Esophagus muscularis mucosa (tissue), 4 donors: Measurements from ENCODE around the gene TIMP1. TPM values are rescaled to one million over a fixed set of nuclear protein-coding genes. Genes with fewer than 3 reads are reported as not detected.

Experiments used
- DNase-seq: peaks from one replicate; pipeline ENCODE4 v3.0.0-alpha.2; 2017; ENCODE audit errors: extremely low spot score
- H3K27ac ChIP-seq, 4 donors: fragments of 200-600 bp; sonication (generic); replicated peaks in 1 of 4; 1 replicate in 3 of 4; 2 replicates in 1 of 4; pipeline ENCODE4 v1.5.1; 2016 to 2019; ENCODE audit warnings: mild to moderate bottlenecking in 1 of 4
- H3K27me3 ChIP-seq, 4 donors: fragments of 200-600 bp; sonication (generic); one replicate each; pipeline versions ENCODE4 v1.5.1 to v1.6.0; 2016 to 2019
- H3K36me3 ChIP-seq, 4 donors: fragments of 200-600 bp; sonication (generic); one replicate each; pipeline ENCODE4 v1.5.1; 2016 to 2019
- H3K4me1 ChIP-seq, 4 donors: fragments of 200-600 bp; sonication (generic); one replicate each; pipeline ENCODE4 v1.5.1; 2016 to 2019
- H3K4me3 ChIP-seq, 4 donors: fragments of 200-600 bp; sonication (generic); 1 replicate in 2 of 4; 2 replicates in 2 of 4; pipeline ENCODE4 v1.5.1; 2016 to 2019; ENCODE audit warnings: mild to moderate bottlenecking in 4 of 4, moderate library complexity in 1 of 4
- H3K9me3 ChIP-seq, 4 donors: fragments of 200-600 bp; sonication (generic); 1 replicate in 3 of 4; 2 replicates in 1 of 4; pipeline ENCODE4 v1.5.1; 2016 to 2019
- CTCF ChIP-seq, 3 experiments: fragments of 200-600 bp in 2 of 3; fragments of 450-650 bp in 1 of 3; sonication (generic) in 2 of 3; IDR thresholded peaks; one replicate each; pipeline ENCODE4 v1.5.1; 2017 to 2019; ENCODE audit warnings: antibody characterized with exemption in 3 of 3, mild to moderate bottlenecking in 2 of 3, moderate library complexity in 1 of 3
- EP300 ChIP-seq: sonication (generic); formaldehyde crosslinking; IDR thresholded peaks from one replicate; pipeline ENCODE4 v1.6.1; 2017; ENCODE audit warnings: antibody characterized with exemption
- POLR2A ChIP-seq: fragments of 450-650 bp; IDR thresholded peaks from one replicate; pipeline ENCODE4 v1.6.1; 2017; ENCODE audit warnings: antibody characterized with exemption, moderate library complexity, mild to moderate bottlenecking, low read depth
- POLR2AphosphoS5 ChIP-seq, 2 donors: sonication (generic); formaldehyde crosslinking; IDR thresholded peaks; one replicate each; pipeline ENCODE4 v1.6.1; 2017; ENCODE audit warnings: antibody characterized with exemption in 2 of 2
- WGBS: methylation state at CpG from one replicate; pipeline ENCODE4 v1.1.5; 2018; 5-methylcytosine and 5-hydroxymethylcytosine counted together
- intact Hi-C: fragments of 100-400 bp; cut with DNase I; formaldehyde crosslinking; loops from one replicate; pipeline ENCODE4 v1.15.1; 2023
- total RNA-seq, 4 donors: library from RNA; depleted of rRNA; stranded (reverse); fragments of >200 nt; gene quantifications; one replicate each; pipeline versions ENCODE4 v1.1.0 to v1.2.1, GENCODE V29; 2016

Gene TIMP1
- total RNA-seq, 4 donors from 2014 or later, result 82.6 to 251 (median 178) TPM

GRCh38 chrX:47611926-47612325 is 29.7 kb downstream of the TIMP1 start:
- no peaks in the 10 kb centered on the region for H3K9me3 ChIP-seq
- DNase-seq, result no peak
- H3K4me3 ChIP-seq, result no peak overlapping the region
- no peak for TF ChIP-seq POLR2AphosphoS5 (IDR thresholded peaks at IDR 0.05)
- no peak for TF ChIP-seq POLR2A
- no peak for TF ChIP-seq CTCF (IDR thresholded peaks at IDR 0.05)
- TF ChIP-seq EP300, result no peak
- no peaks in the 10 kb centered on the region for H3K36me3 ChIP-seq
- intact Hi-C loops, result no loop called here
- 80% methylated on average over 2 of the region's 2 CpGs for WGBS
- H3K27ac ChIP-seq, result no peak overlapping the region
- no peaks in the 10 kb centered on the region for H3K27me3 ChIP-seq
- no peaks in the 10 kb centered on the region for H3K4me1 ChIP-seq

- H3K27me3 ChIP-seq, result no peaks in the 10 kb centered on the region
- no peak for DNase-seq
- no peak overlapping the region for H3K4me3 ChIP-seq
- no peaks in the 10 kb centered on the region for H3K36me3 ChIP-seq
- no peaks in the 10 kb centered on the region for H3K4me1 ChIP-seq
- intact Hi-C loops, result no loop called here
- H3K9me3 ChIP-seq, result no peaks in the 10 kb centered on the region
- H3K27ac ChIP-seq, result no peak overlapping the region
- TF ChIP-seq POLR2A, result no peak
- TF ChIP-seq POLR2AphosphoS5 (IDR thresholded peaks at IDR 0.05), result no peak
- no peak for TF ChIP-seq CTCF (IDR thresholded peaks at IDR 0.05)
- no peak for TF ChIP-seq EP300
Observed at GRCh38 chrX:47612418-47612817, 30.2 kb downstream of the TIMP1 start.

- intact Hi-C loops, result no loop called here
- Histone ChIP-seq H3K4me3 (no peak overlapping the region), H3K27me3 (no peaks in the 10 kb centered on the region), H3K36me3 (no peaks in the 10 kb centered on the region), H3K27ac (no peak overlapping the region), H3K9me3 (no peaks in the 10 kb centered on the region), H3K4me1 (no peaks in the 10 kb centered on the region)
- TF ChIP-seq EP300 (no peak), POLR2AphosphoS5 (IDR thresholded peaks at IDR 0.05) (no peak), CTCF (IDR thresholded peaks at IDR 0.05) (no peak), POLR2A (no peak)
- no peak for DNase-seq
- WGBS, result 82% methylated on average over 8 of the region's 8 CpGs
Observed at GRCh38 chrX:47613082-47613481, 30.8 kb downstream of the TIMP1 start.

- TF ChIP-seq EP300 (no peak), POLR2AphosphoS5 (IDR thresholded peaks at IDR 0.05) (no peak), CTCF (IDR thresholded peaks at IDR 0.05) (no peak), POLR2A (no peak)
- Histone ChIP-seq H3K4me3 (no peak overlapping the region), H3K36me3 (no peaks in the 10 kb centered on the region), H3K4me1 (peaks cover 3 to 6% (median 5%) of the 10 kb centered on the region in 4 donors), H3K27me3 (peaks cover 0 to 5% (median 0%) of the 10 kb centered on the region in 4 donors), H3K27ac (no peak overlapping the region), H3K9me3 (no peaks in the 10 kb centered on the region)
- intact Hi-C loops, result no loop called here
- DNase-seq, result no peak
- WGBS, result 72% methylated on average over 5 of the region's 5 CpGs
Observed at GRCh38 chrX:47614618-47615017, 32.4 kb downstream of the TIMP1 start.

- no peak for DNase-seq
- Histone ChIP-seq H3K36me3 (no peaks in the 10 kb centered on the region), H3K27me3 (peaks cover 0 to 16% (median 3%) of the 10 kb centered on the region in 4 donors), H3K9me3 (no peaks in the 10 kb centered on the region), H3K4me3 (peak overlapping the region in 3 of 4 donors; percentile 39 to 53 (median 40)), H3K4me1 (peaks cover 3 to 16% (median 12%) of the 10 kb centered on the region in 4 donors), H3K27ac (no peak overlapping the region)
- intact Hi-C loops, result no loop called here
- TF ChIP-seq CTCF (IDR thresholded peaks at IDR 0.05) (no peak), POLR2A (no peak), POLR2AphosphoS5 (IDR thresholded peaks at IDR 0.05) (no peak), EP300 (no peak)
- 63% methylated on average over 19 of the region's 32 CpGs for WGBS
Observed at GRCh38 chrX:47618923-47619485, 36.8 kb downstream of the TIMP1 start.
